ENCODE results near the gene TRAF2.

The TRAF2 gene

DNA sequence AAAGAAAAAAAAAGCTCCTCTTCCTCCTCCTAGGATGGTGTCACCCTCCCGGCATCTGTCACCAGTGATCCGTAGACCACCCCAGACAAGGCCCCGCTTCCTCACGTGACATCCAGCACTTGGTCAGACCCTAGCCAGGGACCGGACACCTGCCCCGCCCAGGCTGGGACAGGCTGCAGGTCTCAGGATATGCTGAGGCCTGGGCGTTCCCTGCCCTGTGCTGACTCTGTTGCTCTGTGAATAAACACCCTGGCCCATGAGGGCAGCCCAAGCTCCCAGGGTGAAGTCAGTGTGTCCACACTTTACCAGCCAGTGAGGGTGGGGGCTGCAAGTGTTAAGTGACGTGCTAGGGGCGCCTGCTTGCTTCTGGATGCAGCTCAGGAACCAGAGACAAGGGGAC, 25.8 kb upstream of the TRAF2 start:
- TF ChIP-seq FOXM1 (IDR thresholded peaks at IDR 0.05; ENCODE audit: borderline replicate concordance, low read depth) (no peak), TAF1 (IDR thresholded peaks at IDR 0.05; ENCODE audit: low read depth) (no peak), TCF12 (IDR thresholded peaks at IDR 0.05; ENCODE audit: low read depth) (no peak), TEAD4 (IDR thresholded peaks at IDR 0.05) (no peak), CREB1 (IDR thresholded peaks at IDR 0.05; ENCODE audit: low read depth) (no peak), ZBTB7A (IDR thresholded peaks at IDR 0.05; ENCODE audit: low read depth) (no peak), MAX (IDR thresholded peaks at IDR 0.05) (no peak), USF1 (IDR thresholded peaks at IDR 0.05) (no peak), EP300 (IDR thresholded peaks at IDR 0.05; ENCODE audit: borderline replicate concordance) (no peak), CEBPB (IDR thresholded peaks at IDR 0.05) (no peak), EGR1 (IDR thresholded peaks at IDR 0.05) (no peak), NFIC (IDR thresholded peaks at IDR 0.05) (no peak), YY1 (IDR thresholded peaks at IDR 0.05; ENCODE audit: low read depth) (no peak), RAD21 (IDR thresholded peaks at IDR 0.05; ENCODE audit: low read depth) (no peak)
- TF ChIP-seq, protein P1, sequence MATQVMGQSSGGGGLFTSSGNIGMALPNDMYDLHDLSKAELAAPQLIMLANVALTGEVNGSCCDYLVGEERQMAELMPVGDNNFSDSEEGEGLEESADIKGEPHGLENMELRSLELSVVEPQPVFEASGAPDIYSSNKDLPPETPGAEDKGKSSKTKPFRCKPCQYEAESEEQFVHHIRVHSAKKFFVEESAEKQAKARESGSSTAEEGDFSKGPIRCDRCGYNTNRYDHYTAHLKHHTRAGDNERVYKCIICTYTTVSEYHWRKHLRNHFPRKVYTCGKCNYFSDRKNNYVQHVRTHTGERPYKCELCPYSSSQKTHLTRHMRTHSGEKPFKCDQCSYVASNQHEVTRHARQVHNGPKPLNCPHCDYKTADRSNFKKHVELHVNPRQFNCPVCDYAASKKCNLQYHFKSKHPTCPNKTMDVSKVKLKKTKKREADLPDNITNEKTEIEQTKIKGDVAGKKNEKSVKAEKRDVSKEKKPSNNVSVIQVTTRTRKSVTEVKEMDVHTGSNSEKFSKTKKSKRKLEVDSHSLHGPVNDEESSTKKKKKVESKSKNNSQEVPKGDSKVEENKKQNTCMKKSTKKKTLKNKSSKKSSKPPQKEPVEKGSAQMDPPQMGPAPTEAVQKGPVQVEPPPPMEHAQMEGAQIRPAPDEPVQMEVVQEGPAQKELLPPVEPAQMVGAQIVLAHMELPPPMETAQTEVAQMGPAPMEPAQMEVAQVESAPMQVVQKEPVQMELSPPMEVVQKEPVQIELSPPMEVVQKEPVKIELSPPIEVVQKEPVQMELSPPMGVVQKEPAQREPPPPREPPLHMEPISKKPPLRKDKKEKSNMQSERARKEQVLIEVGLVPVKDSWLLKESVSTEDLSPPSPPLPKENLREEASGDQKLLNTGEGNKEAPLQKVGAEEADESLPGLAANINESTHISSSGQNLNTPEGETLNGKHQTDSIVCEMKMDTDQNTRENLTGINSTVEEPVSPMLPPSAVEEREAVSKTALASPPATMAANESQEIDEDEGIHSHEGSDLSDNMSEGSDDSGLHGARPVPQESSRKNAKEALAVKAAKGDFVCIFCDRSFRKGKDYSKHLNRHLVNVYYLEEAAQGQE (IDR thresholded peaks at IDR 0.05; ENCODE audit: low read depth): no peak

GRCh38 chr9:136860933-136861873, 25.1 kb upstream of the TRAF2 start:
- no peak for TF ChIP-seq ZBTB7A (IDR thresholded peaks at IDR 0.05; ENCODE audit: low read depth)

- no peak for TF ChIP-seq MAX (IDR thresholded peaks at IDR 0.05)
- no peak for TF ChIP-seq TCF12 (IDR thresholded peaks at IDR 0.05; ENCODE audit: low read depth)
- no peak for TF ChIP-seq ZBTB7A (IDR thresholded peaks at IDR 0.05; ENCODE audit: low read depth)
- TF ChIP-seq CREB1 (IDR thresholded peaks at IDR 0.05; ENCODE audit: low read depth): no peak
- TF ChIP-seq CEBPB (IDR thresholded peaks at IDR 0.05): no peak
- TF ChIP-seq TEAD4 (IDR thresholded peaks at IDR 0.05): no peak
- TF ChIP-seq NFIC (IDR thresholded peaks at IDR 0.05): no peak
- TF ChIP-seq RAD21 (IDR thresholded peaks at IDR 0.05; ENCODE audit: low read depth): no peak
- no peak for TF ChIP-seq EP300 (IDR thresholded peaks at IDR 0.05; ENCODE audit: borderline replicate concordance)
- TF ChIP-seq, protein P1 (IDR thresholded peaks at IDR 0.05; ENCODE audit: low read depth): no peak
- no peak for TF ChIP-seq FOXM1 (IDR thresholded peaks at IDR 0.05; ENCODE audit: borderline replicate concordance, low read depth)
- no peak for TF ChIP-seq EGR1 (IDR thresholded peaks at IDR 0.05)
- TF ChIP-seq USF1 (IDR thresholded peaks at IDR 0.05): no peak
- no peak for TF ChIP-seq TAF1 (IDR thresholded peaks at IDR 0.05; ENCODE audit: low read depth)
- no peak for TF ChIP-seq YY1 (IDR thresholded peaks at IDR 0.05; ENCODE audit: low read depth)
Measured at GRCh38 chr9:136861874-136862457, 24.4 kb upstream of the TRAF2 start.

DNA sequence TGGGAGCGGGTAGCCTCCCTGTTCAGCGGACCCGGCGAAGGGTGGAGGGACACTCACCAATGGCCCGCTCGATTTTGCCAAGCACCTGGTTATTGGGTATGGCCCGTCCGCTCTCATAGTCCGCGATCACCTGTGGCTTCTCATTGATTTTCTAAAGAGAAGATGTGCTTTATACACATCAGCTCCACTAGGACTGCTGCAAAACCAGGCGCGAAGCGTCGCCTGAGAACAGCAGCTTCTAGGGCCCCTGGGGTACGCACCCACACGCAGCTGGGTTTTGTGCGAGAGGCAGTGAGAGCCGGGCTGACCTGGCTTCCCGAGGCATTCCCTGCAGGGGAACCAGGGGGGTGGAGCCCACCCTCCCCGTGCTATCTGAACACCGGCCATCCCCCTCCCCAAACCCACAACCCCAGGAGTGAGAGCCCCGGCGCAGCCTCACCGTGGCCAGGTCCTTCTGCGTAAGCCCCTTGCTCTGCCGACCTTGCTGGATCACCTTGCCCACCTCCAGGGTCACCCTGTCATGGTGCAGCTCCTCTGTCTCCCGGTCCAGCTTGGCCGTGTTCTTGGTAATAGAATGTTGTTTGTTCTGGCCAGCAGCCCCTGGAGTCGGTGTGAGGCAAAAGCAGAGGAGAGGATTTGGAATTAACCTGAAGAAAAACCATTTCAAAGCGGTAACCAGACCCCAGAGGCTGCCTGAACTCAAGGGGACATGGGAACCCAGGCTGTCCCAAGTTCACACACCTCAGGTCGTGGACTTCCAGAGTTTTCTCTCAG, 23.3 kb upstream of the TRAF2 start:
- TF ChIP-seq TEAD4 (IDR thresholded peaks at IDR 0.05) (no peak), USF1 (IDR thresholded peaks at IDR 0.05) (no peak), ZBTB7A (IDR thresholded peaks at IDR 0.05; ENCODE audit: low read depth) (no peak), EP300 (IDR thresholded peaks at IDR 0.05; ENCODE audit: borderline replicate concordance) (no peak), RAD21 (IDR thresholded peaks at IDR 0.05; ENCODE audit: low read depth) (no peak), EGR1 (IDR thresholded peaks at IDR 0.05) (no peak), TCF12 (IDR thresholded peaks at IDR 0.05; ENCODE audit: low read depth) (no peak), FOXM1 (IDR thresholded peaks at IDR 0.05; ENCODE audit: borderline replicate concordance, low read depth) (no peak), NFIC (IDR thresholded peaks at IDR 0.05) (no peak), CREB1 (IDR thresholded peaks at IDR 0.05; ENCODE audit: low read depth) (no peak), MAX (IDR thresholded peaks at IDR 0.05) (no peak), YY1 (IDR thresholded peaks at IDR 0.05; ENCODE audit: low read depth) (no peak), TAF1 (IDR thresholded peaks at IDR 0.05; ENCODE audit: low read depth) (no peak)

Measured in Ishikawa (cell line).